HepG2 (cell line): ENCODE measurements around the gene NME7. TPM values are rescaled to one million over a fixed set of nuclear protein-coding genes. Genes with fewer than 3 reads are reported as not detected.

Experiments
- ATAC-seq: fragments of 200-7000 bp; cut with Tn5 transposase; 3 replicates; pipeline ENCODE4 v1.9.1; 2020; ENCODE audit warnings: mild to moderate bottlenecking, moderate library complexity
- BruUV-seq: library from RNA; stranded (reverse); fragments of 400-500 nt; replicated peaks from 2 replicates; lab custom pipeline; 2021; lab: Mats Ljungman, UMichigan
- CTCF ChIA-PET: fragments of 300-600 bp; formaldehyde crosslinking; extraction: SDS; loops from one replicate; lab custom pipeline; 2021; ENCODE audit warnings: low total read pairs, inconsistent platforms, low intra/inter-chr PET ratio; lab: Yijun Ruan, JAX
- POLR2A ChIA-PET: fragments of 350-600 bp; sonication (Branson Sonifier 250); formaldehyde crosslinking; loops from one replicate; lab custom pipeline; 2020; ENCODE audit warnings: antibody characterized with exemption, inconsistent platforms; lab: Yijun Ruan, JAX
- DNase-seq: peaks from one replicate; pipeline ENCODE4 v3.0.0-alpha.2; 2015; ENCODE audit warnings: low spot score
- FAIRE-seq: peaks from 3 replicates; lab custom pipeline; 2011; peaks lifted over from hg19 to GRCh38; lab: Jason Lieb, UNC
- H2AFZ ChIP-seq: one replicate; pipeline ENCODE4 v1.6.1; 2011; ENCODE audit warnings: low read length, inconsistent platforms
- H3K27ac ChIP-seq: fragments of 300-600 bp; 3 replicates; pipeline ENCODE4 v1.8.0; 2011; ENCODE audit warnings: mixed run types, mild to moderate bottlenecking, mixed read lengths, low read length, inconsistent platforms; ENCODE audit not compliant: insufficient read depth; ENCODE audit errors: extremely low read length
- H3K27me3 ChIP-seq, 2 experiments: fragments of 200-600 bp in 1 of 2; 2 replicates in 1 of 2; 3 replicates in 1 of 2; pipeline versions ENCODE4 v1.6.0 to v1.8.0; 2011; ENCODE audit warnings: low read length in 2 of 2, mild to moderate bottlenecking in 2 of 2, moderate library complexity in 2 of 2, inconsistent platforms in 1 of 2; ENCODE audit not compliant: insufficient read depth in 2 of 2, control insufficient read depth in 1 of 2
- H3K36me3 ChIP-seq, 2 experiments: fragments of 200-600 bp in 1 of 2; replicated peaks in 1 of 2; 2 replicates in 1 of 2; 3 replicates in 1 of 2; pipeline versions ENCODE4 v1.5.1 to v1.8.0; 2011; ENCODE audit warnings: low read length in 2 of 2, inconsistent platforms in 1 of 2; ENCODE audit not compliant: insufficient read depth in 2 of 2, control insufficient read depth in 1 of 2
- H3K4me1 ChIP-seq: 2 replicates; pipeline ENCODE4 v1.5.1; 2012; ENCODE audit warnings: low read length, inconsistent platforms; ENCODE audit not compliant: insufficient read depth
- H3K4me2 ChIP-seq: 2 replicates; pipeline ENCODE4 v1.6.0; 2011; ENCODE audit warnings: low read depth, low read length, inconsistent platforms
- H3K4me3 ChIP-seq, 3 experiments: fragments of 200-600 bp in 1 of 3; sonication (generic), shearing (Covaris generic) in 1 of 3; replicated peaks in 1 of 3; 2 replicates each; pipeline ENCODE4 v1.5.1; 2011 to 2016; ENCODE audit warnings: low read length in 3 of 3, inconsistent platforms in 2 of 3, low read depth in 2 of 3, mild to moderate bottlenecking in 2 of 3, control low read depth in 1 of 3, mixed read lengths in 1 of 3; ENCODE audit not compliant: insufficient read depth in 1 of 3
- H3K79me2 ChIP-seq: one replicate; pipeline ENCODE4 v1.6.1; 2011; ENCODE audit warnings: low read length, inconsistent platforms; ENCODE audit not compliant: insufficient read depth
- H3K9ac ChIP-seq: 2 replicates; pipeline ENCODE4 v1.6.0; 2011; ENCODE audit warnings: mild to moderate bottlenecking, low read depth, low read length, inconsistent platforms; ENCODE audit not compliant: insufficient read depth
- H3K9me3 ChIP-seq: 2 replicates; pipeline ENCODE4 v1.5.1; 2012; ENCODE audit warnings: mild to moderate bottlenecking, low read length
- H4K20me1 ChIP-seq: 2 replicates; pipeline ENCODE4 v1.6.0; 2011; ENCODE audit warnings: inconsistent platforms, mild to moderate bottlenecking, low read length, moderate library complexity; ENCODE audit not compliant: insufficient read depth
- CBFB ChIP-seq: sonication (generic); formaldehyde crosslinking; IDR thresholded peaks from 2 replicates; pipeline ENCODE4 v1.4.0; 2020; ENCODE audit warnings: missing genetic modification reagents
- HMGXB4 ChIP-seq, 2 experiments: sonication (generic) in 1 of 2; formaldehyde crosslinking in 1 of 2; IDR thresholded peaks; 2 replicates each; pipeline versions ENCODE4 v1.4.0 to v1.6.1; 2018 to 2020; ENCODE audit warnings: missing genetic modification reagents in 2 of 2, borderline replicate concordance in 1 of 2, low read depth in 1 of 2, mild to moderate bottlenecking in 1 of 2, missing biosample characterization in 1 of 2
- MATR3 ChIP-seq: sonication (generic); formaldehyde crosslinking; IDR thresholded peaks from 2 replicates; pipeline ENCODE4 v1.4.0; 2020; ENCODE audit warnings: missing genetic modification reagents
- MYNN ChIP-seq: sonication (generic); formaldehyde crosslinking; IDR thresholded peaks from 2 replicates; pipeline ENCODE4 v1.4.0; 2020; ENCODE audit warnings: mild to moderate bottlenecking, low read depth, missing genetic modification reagents
- REL ChIP-seq: sonication (generic); formaldehyde crosslinking; conservative IDR thresholded peaks from 2 replicates; pipeline ENCODE4 v1.8.0; 2022; ENCODE audit warnings: mild to moderate bottlenecking, missing genetic modification reagents, moderate library complexity
- TRAFD1 ChIP-seq: sonication (generic); formaldehyde crosslinking; IDR thresholded peaks from 2 replicates; pipeline ENCODE4 v1.5.1; 2020; ENCODE audit warnings: missing genetic modification reagents, mild to moderate bottlenecking, borderline replicate concordance
- XRCC5 ChIP-seq: fragments of 200-400 bp; formaldehyde crosslinking; optimal IDR thresholded peaks from 2 replicates; pipeline ENCODE3; 2017; ENCODE audit warnings: mild to moderate bottlenecking, low read length
- ZNF512 ChIP-seq: sonication (generic); formaldehyde crosslinking; IDR thresholded peaks from 2 replicates; pipeline ENCODE4 v1.4.0; 2020; ENCODE audit warnings: mild to moderate bottlenecking, missing genetic modification reagents
- ZNF546 ChIP-seq: sonication (generic); formaldehyde crosslinking; conservative IDR thresholded peaks from 2 replicates; pipeline ENCODE4 v1.8.1; 2023; ENCODE audit warnings: mild to moderate bottlenecking, missing genetic modification reagents
- ZNF737 ChIP-seq: sonication (generic); formaldehyde crosslinking; IDR thresholded peaks from 2 replicates; pipeline ENCODE4 v1.5.0; 2020; ENCODE audit warnings: missing genetic modification reagents, mild to moderate bottlenecking, borderline replicate concordance
- ZNF782 ChIP-seq: sonication (generic); formaldehyde crosslinking; IDR thresholded peaks from 2 replicates; pipeline ENCODE4 v1.4.0; 2020; ENCODE audit warnings: missing genetic modification reagents, mild to moderate bottlenecking, borderline replicate concordance
- ZNF83 ChIP-seq: sonication (generic); formaldehyde crosslinking; IDR thresholded peaks from 2 replicates; pipeline ENCODE4 v1.4.0; 2020; ENCODE audit warnings: missing genetic modification reagents, mild to moderate bottlenecking, borderline replicate concordance
- WGBS: methylation state at CpG from one replicate; pipeline ENCODE4 v1.1.6; 2017; ENCODE audit warnings: low lambda C conversion rate; 5-methylcytosine and 5-hydroxymethylcytosine counted together
- in situ Hi-C: cut with HindIII; loops from 2 replicates; pipeline ENCODE4 v1.10.0; 2017; ENCODE audit warnings: low pct_unique_long_range_greater_than_20kb; ENCODE audit not compliant: extremely low pct_ligation_motif_present
- intact Hi-C: fragments of 100-400 bp; cut with micrococcal nuclease; formaldehyde crosslinking; loops from one replicate; pipeline ENCODE4 v1.10.0; 2022; ENCODE audit not compliant: unreplicated experiment
- polyA plus RNA-seq, 8 experiments: library from polyadenylated mRNA; depleted of rRNA in 3 of 8; stranded (reverse) in 7 of 8; unstranded in 1 of 8; fragments of >200 nt; fragmentation: Illumina TruSeq in 4 of 8; extraction: Trizol in 4 of 8; gene quantifications; 2 replicates each; pipeline versions ENCODE4 v1.2.1 to v1.2.3, GENCODE V29; 2011 to 2016; ENCODE audit warnings: low read depth in 4 of 8, missing spikeins in 1 of 8, mixed read lengths in 1 of 8; ENCODE audit not compliant: insufficient read depth in 1 of 8
- total RNA-seq, 5 experiments: library from RNA; depleted of rRNA; stranded (reverse); fragments of >200 nt; fragmentation: Illumina TruSeq; extraction: Trizol; gene quantifications; 2 replicates each; pipeline ENCODE4 v1.2.3, GENCODE V29; 2016; ENCODE audit warnings: low read depth in 1 of 5
- TF ChIP-seq, protein P1 (sequence below): sonication (generic); formaldehyde crosslinking; IDR thresholded peaks from 2 replicates; pipeline ENCODE4 v1.5.0; 2020; ENCODE audit warnings: mild to moderate bottlenecking, missing genetic modification reagents, borderline replicate concordance

Gene NME7
- total and polyA plus RNA-seq, 2 of the 13 experiments (the other 11 are each of a cell fraction or from before 2014, with no cell fraction given): 9.4 to 22.5 TPM

DNA sequence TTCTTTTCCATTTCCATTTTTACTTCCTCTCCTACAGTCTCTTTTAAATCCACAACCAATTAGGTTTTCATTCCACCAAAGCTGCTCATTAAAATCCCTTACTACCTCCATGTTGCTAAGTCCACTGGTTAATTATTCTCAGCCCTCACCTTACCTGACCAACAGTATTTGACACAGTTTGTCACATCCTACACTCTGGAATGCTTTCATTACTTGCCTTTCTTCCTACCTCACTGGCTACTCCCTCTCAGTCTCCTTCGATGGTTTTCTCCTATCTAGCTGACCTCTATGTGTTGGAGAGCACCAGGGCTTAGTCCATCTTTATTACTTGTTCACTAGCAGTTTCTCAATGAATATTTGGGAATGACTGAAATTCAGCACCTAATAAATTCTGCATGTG, 78.6 kb downstream of the NME7 start:
- H2AFZ ChIP-seq: no peak overlapping the region
- H4K20me1 ChIP-seq: no peaks in the 10 kb centered on the region
- ChIA-PET POLR2A (no interaction called here), CTCF (no interaction called here)
- no peak for FAIRE-seq
- WGBS: 89% methylated on average over 1 of the region's 1 CpG
- H3K4me2 ChIP-seq: no peak overlapping the region
- no peak overlapping the region for H3K9ac ChIP-seq
- in situ Hi-C loops (no loop called here), intact Hi-C loops (no loop called here)
- ATAC-seq: no peak
- BruUV-seq: no TSS peak
- no peak for DNase-seq
- H3K9me3 ChIP-seq: no peaks in the 10 kb centered on the region
- no peak overlapping the region for H3K27ac ChIP-seq
- no peaks in the 10 kb centered on the region for H3K27me3 ChIP-seq
- H3K4me3 ChIP-seq: no peak overlapping the region
- H3K36me3 ChIP-seq: no peaks in the 10 kb centered on the region
- H3K79me2 ChIP-seq: no peaks in the 10 kb centered on the region
- H3K4me1 ChIP-seq: no peaks in the 10 kb centered on the region
- TF ChIP-seq, protein P1, sequence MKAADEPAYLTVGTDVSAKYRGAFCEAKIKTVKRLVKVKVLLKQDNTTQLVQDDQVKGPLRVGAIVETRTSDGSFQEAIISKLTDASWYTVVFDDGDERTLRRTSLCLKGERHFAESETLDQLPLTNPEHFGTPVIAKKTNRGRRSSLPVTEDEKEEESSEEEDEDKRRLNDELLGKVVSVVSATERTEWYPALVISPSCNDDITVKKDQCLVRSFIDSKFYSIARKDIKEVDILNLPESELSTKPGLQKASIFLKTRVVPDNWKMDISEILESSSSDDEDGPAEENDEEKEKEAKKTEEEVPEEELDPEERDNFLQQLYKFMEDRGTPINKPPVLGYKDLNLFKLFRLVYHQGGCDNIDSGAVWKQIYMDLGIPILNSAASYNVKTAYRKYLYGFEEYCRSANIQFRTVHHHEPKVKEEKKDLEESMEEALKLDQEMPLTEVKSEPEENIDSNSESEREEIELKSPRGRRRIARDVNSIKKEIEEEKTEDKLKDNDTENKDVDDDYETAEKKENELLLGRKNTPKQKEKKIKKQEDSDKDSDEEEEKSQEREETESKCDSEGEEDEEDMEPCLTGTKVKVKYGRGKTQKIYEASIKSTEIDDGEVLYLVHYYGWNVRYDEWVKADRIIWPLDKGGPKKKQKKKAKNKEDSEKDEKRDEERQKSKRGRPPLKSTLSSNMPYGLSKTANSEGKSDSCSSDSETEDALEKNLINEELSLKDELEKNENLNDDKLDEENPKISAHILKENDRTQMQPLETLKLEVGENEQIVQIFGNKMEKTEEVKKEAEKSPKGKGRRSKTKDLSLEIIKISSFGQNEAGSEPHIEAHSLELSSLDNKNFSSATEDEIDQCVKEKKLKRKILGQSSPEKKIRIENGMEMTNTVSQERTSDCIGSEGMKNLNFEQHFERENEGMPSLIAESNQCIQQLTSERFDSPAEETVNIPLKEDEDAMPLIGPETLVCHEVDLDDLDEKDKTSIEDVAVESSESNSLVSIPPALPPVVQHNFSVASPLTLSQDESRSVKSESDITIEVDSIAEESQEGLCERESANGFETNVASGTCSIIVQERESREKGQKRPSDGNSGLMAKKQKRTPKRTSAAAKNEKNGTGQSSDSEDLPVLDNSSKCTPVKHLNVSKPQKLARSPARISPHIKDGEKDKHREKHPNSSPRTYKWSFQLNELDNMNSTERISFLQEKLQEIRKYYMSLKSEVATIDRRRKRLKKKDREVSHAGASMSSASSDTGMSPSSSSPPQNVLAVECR (CRISPR knock-in tag): no peak
- no peak for TF ChIP-seq TRAFD1 (CRISPR knock-in tag)
- TF ChIP-seq HMGXB4 (CRISPR knock-in tag; IDR thresholded peaks at IDR 0.05; ENCODE audit: borderline replicate concordance in 1 of 2, low read depth in 1 of 2): no peak
- no peak for TF ChIP-seq REL (CRISPR knock-in tag)
- TF ChIP-seq ZNF782 (CRISPR knock-in tag): no peak
- no peak for TF ChIP-seq MATR3 (CRISPR knock-in tag)
- TF ChIP-seq ZNF737 (CRISPR knock-in tag): no peak
- no peak for TF ChIP-seq ZNF83 (CRISPR knock-in tag)
- no peak for TF ChIP-seq XRCC5
- no peak for TF ChIP-seq MYNN (CRISPR knock-in tag)
- no peak for TF ChIP-seq ZNF512 (CRISPR knock-in tag)
- TF ChIP-seq ZNF546 (CRISPR knock-in tag): no peak
- no peak for TF ChIP-seq CBFB
